ENCODE measurements around the gene VEGFC. TPM values are rescaled to one million over a fixed set of nuclear protein-coding genes. Genes with fewer than 3 reads are reported as not detected.

The VEGFC gene
- total and polyA plus RNA-seq, 9 donors, result 3.2 to 19.5 (median 5.4) TPM

DNA sequence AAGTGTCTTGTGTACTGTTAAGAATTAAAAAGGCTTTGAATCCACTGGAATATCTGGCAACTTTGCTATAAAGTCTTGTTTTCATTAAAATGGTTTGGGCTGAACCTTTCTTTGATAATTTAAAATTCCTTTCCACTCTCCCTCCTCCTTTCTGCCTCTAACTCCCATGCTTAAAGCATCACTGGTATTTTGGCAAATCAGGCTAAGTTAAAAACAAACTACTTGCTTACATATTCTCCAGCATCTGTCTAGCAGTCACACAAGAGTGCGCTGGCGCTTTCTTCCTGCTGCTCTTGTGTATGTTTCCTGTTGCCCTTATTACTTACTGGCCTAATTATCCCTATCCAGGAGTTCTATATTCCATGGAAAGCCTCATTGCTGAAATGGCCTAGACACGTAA is 136.6 kb downstream of the VEGFC start:
- H3K27ac ChIP-seq, result no peak overlapping the region
- H3K4me3 ChIP-seq, result no peak overlapping the region
- H3K9me3 ChIP-seq, result no peaks in the 10 kb centered on the region
- peak in 3 of 5 donors; percentile 21 to 56 (median 30) for DNase-seq
- TF ChIP-seq POLR2A (IDR thresholded peaks at IDR 0.05) (no peak), EP300 (IDR thresholded peaks at IDR 0.05) (no peak)
- TF ChIP-seq, protein P1, sequence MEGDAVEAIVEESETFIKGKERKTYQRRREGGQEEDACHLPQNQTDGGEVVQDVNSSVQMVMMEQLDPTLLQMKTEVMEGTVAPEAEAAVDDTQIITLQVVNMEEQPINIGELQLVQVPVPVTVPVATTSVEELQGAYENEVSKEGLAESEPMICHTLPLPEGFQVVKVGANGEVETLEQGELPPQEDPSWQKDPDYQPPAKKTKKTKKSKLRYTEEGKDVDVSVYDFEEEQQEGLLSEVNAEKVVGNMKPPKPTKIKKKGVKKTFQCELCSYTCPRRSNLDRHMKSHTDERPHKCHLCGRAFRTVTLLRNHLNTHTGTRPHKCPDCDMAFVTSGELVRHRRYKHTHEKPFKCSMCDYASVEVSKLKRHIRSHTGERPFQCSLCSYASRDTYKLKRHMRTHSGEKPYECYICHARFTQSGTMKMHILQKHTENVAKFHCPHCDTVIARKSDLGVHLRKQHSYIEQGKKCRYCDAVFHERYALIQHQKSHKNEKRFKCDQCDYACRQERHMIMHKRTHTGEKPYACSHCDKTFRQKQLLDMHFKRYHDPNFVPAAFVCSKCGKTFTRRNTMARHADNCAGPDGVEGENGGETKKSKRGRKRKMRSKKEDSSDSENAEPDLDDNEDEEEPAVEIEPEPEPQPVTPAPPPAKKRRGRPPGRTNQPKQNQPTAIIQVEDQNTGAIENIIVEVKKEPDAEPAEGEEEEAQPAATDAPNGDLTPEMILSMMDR (IDR thresholded peaks at IDR 0.05), result no peak
- intact Hi-C loops (cut with DNase I), result no loop called here
- 10 to 32% (median 13%) methylated on average over 3 of the region's 3 CpGs for WGBS, 3 donors
- H3K36me3 ChIP-seq, result no peaks in the 10 kb centered on the region
- H3K27me3 ChIP-seq, result no peaks in the 10 kb centered on the region
- H3K4me1 ChIP-seq (ENCODE audit: insufficient read depth), result peaks cover 9% of the 10 kb centered on the region

GRCh38 chr4:176654565-176655216 is 138.0 kb downstream of the VEGFC start:
- no peaks in the 10 kb centered on the region for H3K36me3 ChIP-seq
- H3K4me3 ChIP-seq, result no peak overlapping the region
- intact Hi-C loops (cut with DNase I), result no loop called here
- H3K4me1 ChIP-seq (ENCODE audit: insufficient read depth), result peaks cover 9% of the 10 kb centered on the region
- H3K27ac ChIP-seq, result no peak overlapping the region
- 37 to 56% (median 38%) methylated on average over 7 of the region's 7 CpGs for WGBS, 3 donors
- no peaks in the 10 kb centered on the region for H3K9me3 ChIP-seq
- DNase-seq, result no peak
- no peak for TF ChIP-seq POLR2A (IDR thresholded peaks at IDR 0.05)
- TF ChIP-seq EP300 (IDR thresholded peaks at IDR 0.05), result no peak
- TF ChIP-seq, protein P1 (IDR thresholded peaks at IDR 0.05), result no peak
- no peaks in the 10 kb centered on the region for H3K27me3 ChIP-seq

GRCh38 chr4:176653401-176654220 is 139.1 kb downstream of the VEGFC start:
- Histone ChIP-seq H3K27ac (no peak overlapping the region), H3K4me3 (no peak overlapping the region), H3K4me1 (ENCODE audit: insufficient read depth) (peaks cover 9% of the 10 kb centered on the region), H3K27me3 (no peaks in the 10 kb centered on the region), H3K9me3 (no peaks in the 10 kb centered on the region), H3K36me3 (no peaks in the 10 kb centered on the region)
- DNase-seq, result no peak
- intact Hi-C loops (cut with DNase I), result no loop called here
- WGBS, 3 donors, result 21 to 38% (median 35%) methylated on average over 1 of the region's 1 CpG
- TF ChIP-seq, protein P1 (IDR thresholded peaks at IDR 0.05), result no peak
- no peak for TF ChIP-seq POLR2A (IDR thresholded peaks at IDR 0.05)

- TF ChIP-seq EP300 (IDR thresholded peaks at IDR 0.05), result no peak
- TF ChIP-seq POLR2A (IDR thresholded peaks at IDR 0.05), result no peak
- TF ChIP-seq, protein P1 (IDR thresholded peaks at IDR 0.05), result no peak
- no peak for DNase-seq
- Histone ChIP-seq H3K27ac (no peak overlapping the region), H3K9me3 (no peaks in the 10 kb centered on the region), H3K4me1 (ENCODE audit: insufficient read depth) (no peaks in the 10 kb centered on the region), H3K4me3 (no peak overlapping the region), H3K27me3 (no peaks in the 10 kb centered on the region), H3K36me3 (no peaks in the 10 kb centered on the region)
- intact Hi-C loops (cut with DNase I), result no loop called here
- WGBS, 3 donors, result 71 to 80% (median 78%) methylated on average over 1 of the region's 1 CpG
These were observed 146.4 kb downstream of the VEGFC start for GRCh38 chr4:176646311-176646710.

Measured in ovary (tissue), 9 donors.